Pulmonary artery endothelial cell (primary cell): ENCODE data around the gene DNAJC18. TPM values are rescaled to one million over a fixed set of nuclear protein-coding genes. Genes with fewer than 3 reads are reported as not detected.

Experiments used
- DNase-seq: peaks from one replicate; pipeline ENCODE4 v3.0.0-alpha.2; 2011; ENCODE audit warnings: low read depth, low spot score
- total RNA-seq: library from RNA; depleted of rRNA; stranded (reverse); fragments of >200 nt; gene quantifications from 2 replicates; pipeline ENCODE4 v1.2.3, GENCODE V29; 2014

The DNAJC18 gene
- total RNA-seq, 1 donor from 2014 or later = 5.9 TPM

DNA sequence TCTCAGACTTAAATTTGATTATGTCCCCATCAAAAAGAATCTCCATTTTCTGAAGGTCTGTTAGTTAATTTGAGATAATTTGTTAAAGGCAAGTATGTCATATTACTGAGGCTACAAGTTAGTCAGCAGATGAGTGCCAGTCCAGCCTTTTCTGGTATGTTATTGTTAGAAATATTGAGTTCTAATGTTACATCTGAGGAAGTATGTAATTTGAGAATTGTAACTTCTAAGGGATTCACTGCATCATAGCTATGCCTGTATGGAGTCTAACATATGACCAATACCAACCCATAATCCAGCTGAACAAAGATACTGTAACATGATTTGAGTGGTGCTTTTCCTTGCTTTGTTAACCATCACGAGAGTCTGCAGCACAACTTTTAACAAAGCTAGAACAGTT lies 70.1 kb downstream of the DNAJC18 start:
- no peak for DNase-seq

DNA sequence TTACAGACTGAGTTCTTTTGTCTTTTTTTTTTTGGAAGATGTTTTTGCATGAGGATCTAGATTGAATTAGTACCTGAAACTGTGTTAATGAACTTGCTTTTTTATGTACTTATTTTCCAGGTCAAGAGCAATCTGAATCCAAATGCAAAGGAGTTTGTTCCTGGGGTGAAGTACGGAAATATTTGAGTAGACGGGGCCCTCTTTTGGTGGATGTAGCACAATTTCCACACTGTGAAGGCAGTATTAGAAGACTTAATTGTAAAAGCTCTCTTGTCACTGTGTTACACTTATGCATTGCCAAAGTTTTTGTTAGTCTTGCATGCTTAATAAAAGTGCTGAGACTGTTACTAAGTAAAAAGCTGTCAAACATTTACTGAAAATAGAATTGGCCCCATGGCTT lies 70.7 kb downstream of the DNAJC18 start:
- DNase-seq = no peak

- DNase-seq = no peak
Measured at GRCh38 chr5:139364466-139364865, 74.9 kb downstream of the DNAJC18 start.

DNA sequence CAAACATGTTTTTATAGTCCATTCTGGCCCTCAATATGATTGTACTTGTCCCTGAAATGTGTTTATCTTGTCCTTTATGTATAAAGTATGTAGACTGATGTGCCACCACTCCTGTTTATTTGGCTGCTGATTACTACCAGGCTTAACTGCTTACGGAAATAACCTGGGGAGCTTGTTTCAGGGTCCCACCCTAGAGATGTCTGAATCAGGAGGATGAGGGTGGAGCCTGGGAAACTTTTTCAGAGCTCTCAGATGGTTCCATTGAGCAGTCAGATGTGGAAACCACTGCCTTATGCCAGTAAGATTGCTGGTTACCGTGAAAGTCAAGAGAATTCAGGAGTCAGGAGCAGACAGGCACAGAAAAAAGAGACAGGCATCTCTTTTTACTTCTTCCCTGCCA lies 75.4 kb downstream of the DNAJC18 start:
- DNase-seq = no peak

- no peak for DNase-seq
Measured at GRCh38 chr5:139361835-139362429, 77.4 kb downstream of the DNAJC18 start.

DNA sequence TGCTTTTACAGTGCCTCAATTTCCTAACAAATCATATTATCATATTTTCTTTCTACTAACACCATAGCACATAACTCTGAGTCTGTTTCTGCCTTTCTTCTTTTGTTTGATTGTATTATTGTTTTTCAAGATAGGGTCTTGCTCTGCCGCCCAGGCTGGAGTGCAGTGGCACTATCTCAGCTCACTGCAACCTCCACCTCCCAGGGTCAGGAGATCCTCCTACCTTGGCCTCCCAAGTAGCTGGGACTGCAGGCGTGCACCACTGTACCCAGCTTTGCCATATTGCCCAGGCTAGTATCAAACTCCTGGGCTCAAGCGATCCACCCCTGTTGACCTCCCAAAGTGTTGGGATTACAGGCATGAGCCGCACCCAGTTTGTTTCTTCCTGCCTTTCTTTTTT lies 78.9 kb downstream of the DNAJC18 start:
- DNase-seq = no peak

Other genes with a start within 250 kb of the DNAJC18 start
- gene SIL1, start 241.2 kb downstream of the DNAJC18 start, total RNA-seq = 55.4 and 64.9 TPM in 2 replicates
- gene MATR3, start 145.8 kb downstream of the DNAJC18 start, total RNA-seq = 213 and 361 TPM in 2 replicates
- gene PAIP2, start 97.7 kb downstream of the DNAJC18 start, total RNA-seq = 74.3 and 94.6 TPM in 2 replicates
- gene SLC23A1, start 56.2 kb downstream of the DNAJC18 start, total RNA-seq = not detected in 2 replicates
- 0.04 TPM in 1 of 2 replicates, not detected in the other for gene MZB1, start 49.6 kb downstream of the DNAJC18 start, total RNA-seq
- 0.79 and 2.5 TPM in 2 replicates for gene PROB1, start 44.4 kb downstream of the DNAJC18 start, total RNA-seq
- 6.7 and 9.4 TPM in 2 replicates for gene SPATA24, start 35.4 kb downstream of the DNAJC18 start, total RNA-seq
- gene ECSCR, start 23.2 kb upstream of the DNAJC18 start, total RNA-seq = 448 and 513 TPM in 2 replicates
- under 0.01 TPM in 1 of 2 replicates, not detected in the other for gene SMIM33, start 31.5 kb upstream of the DNAJC18 start, total RNA-seq
- gene STING1, start 43.2 kb upstream of the DNAJC18 start, total RNA-seq = 89.4 and 92.2 TPM in 2 replicates
- 66.0 and 71.1 TPM in 2 replicates for gene UBE2D2, start 121.8 kb upstream of the DNAJC18 start, total RNA-seq
- 12.0 and 14.6 TPM in 2 replicates for gene CXXC5, start 208.8 kb upstream of the DNAJC18 start, total RNA-seq